Right lobe of liver (tissue), 6 donors: ENCODE data around the gene PHYH. TPM values are rescaled to one million over a fixed set of nuclear protein-coding genes. Genes with fewer than 3 reads are reported as not detected.

Experiments used
- ATAC-seq, 4 donors: fragments of 200-7000 bp; cut with Tn5 transposase; one replicate each; pipeline ENCODE4 v1.9.1; 2020; ENCODE audit warnings: mild to moderate bottlenecking in 4 of 4, moderate library complexity in 4 of 4
- DNase-seq, 3 donors: peaks; one replicate each; pipeline ENCODE4 v3.0.0-alpha.2; 2020
- H3K27ac ChIP-seq, 3 donors: fragments of 200-600 bp; one replicate each; pipeline ENCODE4 v1.8.0; 2022
- H3K27me3 ChIP-seq, 2 donors: fragments of 200-600 bp; one replicate each; pipeline ENCODE4 v1.8.0; 2022
- H3K36me3 ChIP-seq, 4 donors: fragments of 200-600 bp; sonication (generic) in 1 of 4; one replicate each; pipeline versions ENCODE4 v1.5.1 to v1.8.0; 2017 to 2022; ENCODE audit warnings: control low read depth in 1 of 4
- H3K4me1 ChIP-seq, 4 donors: fragments of 200-600 bp; sonication (generic) in 1 of 4; one replicate each; pipeline versions ENCODE4 v1.5.1 to v1.8.0; 2017 to 2022; ENCODE audit warnings: control low read depth in 1 of 4
- H3K4me3 ChIP-seq, 3 donors: fragments of 200-600 bp; one replicate each; pipeline ENCODE4 v1.8.0; 2022
- H3K9me3 ChIP-seq, 4 donors: fragments of 200-600 bp; sonication (generic) in 1 of 4; one replicate each; pipeline versions ENCODE4 v1.5.1 to v1.8.0; 2017 to 2022; ENCODE audit warnings: control low read depth in 1 of 4
- CTCF ChIP-seq, 4 donors: fragments of 200-600 bp in 3 of 4; fragments of 450-650 bp in 1 of 4; IDR thresholded peaks; one replicate each; pipeline versions ENCODE4 v1.5.1 to v1.8.0; 2016 to 2022; ENCODE audit warnings: antibody characterized with exemption in 4 of 4, mild to moderate bottlenecking in 2 of 4
- POLR2A ChIP-seq: fragments of 450-650 bp; IDR thresholded peaks from one replicate; pipeline ENCODE4 v1.6.1; 2017; ENCODE audit warnings: antibody characterized with exemption, mild to moderate bottlenecking
- WGBS: methylation state at CpG from one replicate; pipeline ENCODE4 v1.1.6; 2018; ENCODE audit warnings: low coverage, low lambda C conversion rate; ENCODE audit not compliant: insufficient coverage; ENCODE audit errors: missing lambda C conversion rate; 5-methylcytosine and 5-hydroxymethylcytosine counted together
- intact Hi-C, 2 donors: fragments of 100-400 bp; cut with DNase I; formaldehyde crosslinking; loops; one replicate each; pipeline versions ENCODE4 v1.11.2 to v1.14.1; 2022
- total RNA-seq, 6 experiments: library from RNA; depleted of rRNA in 2 of 6; stranded (reverse); fragments of >200 nt in 2 of 6; fragmentation: NEBNext Ultra II Directional in 3 of 6; extraction: Animal tissue kit (Norgen Biotek cat#: 25700) in 3 of 6; gene quantifications; one replicate each; pipeline versions ENCODE4 v1.1.0 to v1.2.4, GENCODE V29; 2016 to 2023
- donor health status: DM: no; HTN: yes; CAD: no.
- donor health status: DM: no; HTN: no; CAD: no.
- donor health status: DM: no; HTN: no; CAD: no.
- donor health status: DM: no; HTN: yes; CAD: no.
- donor health status: DM: no; HTN: yes; CAD: no.

Gene PHYH
- total RNA-seq, 6 experiments from 2014 or later, result 76.8 to 204 (median 141) TPM

- intact Hi-C loops, result no loop called here
- peak overlapping the region in 2 of 3 donors; percentile 3 to 42 for H3K4me3 ChIP-seq
- DNase-seq (peak; percentile 69 to 89 (median 87)), ATAC-seq (peak; percentile 86 to 89 (median 88))
- peak overlapping the region; percentile 50 to 90 (median 81) for H3K27ac ChIP-seq
- H3K9me3 ChIP-seq, result no peaks in the 10 kb centered on the region
- WGBS, result 25% methylated on average over 10 of the region's 12 CpGs
- H3K4me1 ChIP-seq, result peaks cover 0 to 10% (median 4%) of the 10 kb centered on the region in 4 donors
- H3K27me3 ChIP-seq, result no peaks in the 10 kb centered on the region
- H3K36me3 ChIP-seq, result no peaks in the 10 kb centered on the region
- TF ChIP-seq POLR2A (no peak), CTCF (IDR thresholded peaks at IDR 0.05) (no peak)
These were observed 27.7 kb downstream of the PHYH start for GRCh38 chr10:13272164-13272571.

GRCh38 chr10:13271552-13272163 is 28.2 kb downstream of the PHYH start:
- no peaks in the 10 kb centered on the region for H3K27me3 ChIP-seq
- peak; percentile 79 to 90 (median 90) for DNase-seq
- TF ChIP-seq CTCF (IDR thresholded peaks at IDR 0.05), result peak; percentile 51 to 73 (median 72)
- TF ChIP-seq POLR2A, result no peak
- peak; percentile 91 to 96 (median 94) for ATAC-seq
- H3K9me3 ChIP-seq, result no peaks in the 10 kb centered on the region
- WGBS, result 20% methylated on average over 12 of the region's 14 CpGs
- intact Hi-C loops, result no loop called here
- peak overlapping the region; percentile 3 to 42 (median 9) for H3K4me3 ChIP-seq
- H3K36me3 ChIP-seq, result no peaks in the 10 kb centered on the region
- H3K27ac ChIP-seq, result peak overlapping the region; percentile 50 to 90 (median 81)
- H3K4me1 ChIP-seq, result peaks cover 0 to 10% (median 4%) of the 10 kb centered on the region in 4 donors

- TF ChIP-seq POLR2A (no peak), CTCF (IDR thresholded peaks at IDR 0.05) (no peak)
- Histone ChIP-seq H3K27ac (peak overlapping the region; percentile 50 to 90 (median 81)), H3K4me3 (no peak overlapping the region), H3K27me3 (no peaks in the 10 kb centered on the region), H3K4me1 (peaks cover 0 to 10% (median 4%) of the 10 kb centered on the region in 4 donors), H3K9me3 (no peaks in the 10 kb centered on the region), H3K36me3 (no peaks in the 10 kb centered on the region)
- peak in 1 of 4 donors; percentile 40 for ATAC-seq
- intact Hi-C loops, result no loop called here
- DNase-seq, result no peak
- WGBS, result 82% methylated on average over 8 of the region's 9 CpGs
These were observed 28.9 kb downstream of the PHYH start for GRCh38 chr10:13270877-13271551.

GRCh38 chr10:13268841-13269240 is 31.0 kb downstream of the PHYH start:
- DNase-seq, result no peak
- intact Hi-C loops, result no loop called here

More at GRCh38 chr10:13268841-13269240, 31.0 kb downstream of the PHYH start:
- Histone ChIP-seq H3K9me3 (no peaks in the 10 kb centered on the region), H3K4me1 (peaks cover 0 to 10% (median 4%) of the 10 kb centered on the region in 4 donors), H3K27ac (no peak overlapping the region), H3K27me3 (no peaks in the 10 kb centered on the region), H3K4me3 (no peak overlapping the region), H3K36me3 (no peaks in the 10 kb centered on the region)
- ATAC-seq, result no peak
- no peak for TF ChIP-seq POLR2A
- TF ChIP-seq CTCF (IDR thresholded peaks at IDR 0.05), result no peak
- 62% methylated on average over 3 of the region's 3 CpGs for WGBS
